ENCODE results near the gene LRRN4CL.

The LRRN4CL gene

GRCh38 chr11:62716206-62716605, 26.9 kb upstream of the LRRN4CL start:
- H3K4me3 ChIP-seq (ENCODE audit: low read length) = no peak overlapping the region
- no peak for DNase-seq (ENCODE audit: low read depth)
- TF ChIP-seq CTCF (conservative IDR thresholded peaks at IDR 0.05; ENCODE audit: low read depth, low read length) = no peak

- H3K4me3 ChIP-seq (ENCODE audit: low read length) = no peak overlapping the region
- no peak for DNase-seq (ENCODE audit: low read depth)
These were observed 26.1 kb upstream of the LRRN4CL start for GRCh38 chr11:62715150-62716130.

GRCh38 chr11:62713343-62713742, 24.0 kb upstream of the LRRN4CL start:
- no peak for DNase-seq (ENCODE audit: low read depth)
- H3K4me3 ChIP-seq (ENCODE audit: low read length) = no peak overlapping the region
- TF ChIP-seq CTCF (conservative IDR thresholded peaks at IDR 0.05; ENCODE audit: low read depth, low read length) = no peak

More at GRCh38 chr11:62715150-62716130, 26.1 kb upstream of the LRRN4CL start:
- TF ChIP-seq CTCF (conservative IDR thresholded peaks at IDR 0.05; ENCODE audit: low read depth, low read length) = no peak

GRCh38 chr11:62712861-62713260, 23.5 kb upstream of the LRRN4CL start:
- no peak for DNase-seq (ENCODE audit: low read depth)
- no peak overlapping the region for H3K4me3 ChIP-seq (ENCODE audit: low read length)
- TF ChIP-seq CTCF (conservative IDR thresholded peaks at IDR 0.05; ENCODE audit: low read depth, low read length) = no peak

- no peak for DNase-seq (ENCODE audit: low read depth)
- TF ChIP-seq CTCF (conservative IDR thresholded peaks at IDR 0.05; ENCODE audit: low read depth, low read length) = no peak
- H3K4me3 ChIP-seq (ENCODE audit: low read length) = no peak overlapping the region
These were observed 23.0 kb upstream of the LRRN4CL start for GRCh38 chr11:62712276-62712812.

- peak overlapping the region; percentile 71 for H3K4me3 ChIP-seq (ENCODE audit: low read length)
- no peak for DNase-seq (ENCODE audit: low read depth)
- TF ChIP-seq CTCF (conservative IDR thresholded peaks at IDR 0.05; ENCODE audit: low read depth, low read length) = no peak
These were observed 20.6 kb upstream of the LRRN4CL start for GRCh38 chr11:62710001-62710345.
